Nucleus accumbens (tissue), 56 donors: ENCODE data around the gene ZDHHC14.

Experiments used
- DNase-seq, 56 donors: peaks; one replicate each; lab custom pipeline; 2025; lab: John Stamatoyannopoulos, UW

Gene ZDHHC14

GRCh38 chr6:157486572-157486971 is 105.6 kb downstream of the ZDHHC14 start:
- DNase-seq, result no peak

GRCh38 chr6:157487110-157487773 is 106.3 kb downstream of the ZDHHC14 start:
- no peak for DNase-seq

GRCh38 chr6:157488058-157488457 is 107.1 kb downstream of the ZDHHC14 start:
- DNase-seq, result no peak

- DNase-seq, result no peak
Measured at GRCh38 chr6:157488716-157489118, 107.7 kb downstream of the ZDHHC14 start.

GRCh38 chr6:157490611-157491269 is 109.8 kb downstream of the ZDHHC14 start:
- DNase-seq, result no peak

GRCh38 chr6:157491571-157492232 is 110.7 kb downstream of the ZDHHC14 start:
- DNase-seq, result no peak

- no peak for DNase-seq
Measured at GRCh38 chr6:157492249-157492648, 111.3 kb downstream of the ZDHHC14 start.

- DNase-seq, result no peak
Measured at GRCh38 chr6:157492741-157493140, 111.8 kb downstream of the ZDHHC14 start.

- DNase-seq, result no peak
Measured at GRCh38 chr6:157493173-157493572, 112.2 kb downstream of the ZDHHC14 start.

- no peak for DNase-seq
Measured at GRCh38 chr6:157493576-157493975, 112.6 kb downstream of the ZDHHC14 start.

- no peak for DNase-seq
Measured at GRCh38 chr6:157494132-157494710, 113.2 kb downstream of the ZDHHC14 start.

- DNase-seq, result no peak
Measured at GRCh38 chr6:157496534-157497095, 115.6 kb downstream of the ZDHHC14 start.

GRCh38 chr6:157497579-157497978 is 116.6 kb downstream of the ZDHHC14 start:
- no peak for DNase-seq

GRCh38 chr6:157498817-157499216 is 117.8 kb downstream of the ZDHHC14 start:
- no peak for DNase-seq

- DNase-seq, result no peak
Measured at GRCh38 chr6:157500022-157500421, 119.0 kb downstream of the ZDHHC14 start.

- DNase-seq, result peak in 4 of 56 donors; percentile 18 to 25 (median 23)
Measured at GRCh38 chr6:157503018-157503747, 122.2 kb downstream of the ZDHHC14 start.

GRCh38 chr6:157505912-157506491 is 125.0 kb downstream of the ZDHHC14 start:
- DNase-seq, result no peak

- DNase-seq, result no peak
Measured at GRCh38 chr6:157510323-157511188, 129.6 kb downstream of the ZDHHC14 start.
